ENCODE data around the gene CAB39L.

CAB39L gene

DNA sequence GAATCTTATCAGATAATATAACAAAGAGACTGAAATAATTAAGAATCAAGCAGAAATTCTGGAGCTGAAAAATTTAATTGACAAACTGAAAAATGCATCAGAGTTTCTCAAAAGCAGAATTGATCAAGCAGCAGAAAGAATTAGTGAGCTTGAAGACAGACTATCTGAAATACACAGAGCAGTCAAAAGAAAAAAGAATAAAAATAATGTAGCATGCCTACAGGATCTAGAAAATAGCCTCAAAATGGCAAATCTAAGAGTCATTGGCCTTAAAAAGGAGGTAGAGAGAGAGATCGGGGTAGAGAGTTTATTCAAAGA is 39.2 kb downstream of the CAB39L start:
- H3K4me1 ChIP-seq (ENCODE audit: control insufficient read depth, insufficient read depth, low read length, poor library complexity, severe bottlenecking), result no peaks in the 10 kb centered on the region
- H3K27ac ChIP-seq (ENCODE audit: insufficient read depth, low read length, poor library complexity, severe bottlenecking), result no peak overlapping the region
- H3K4me3 ChIP-seq (ENCODE audit: insufficient read depth, low read depth, low read length, poor library complexity, severe bottlenecking), result no peak overlapping the region
- H3K36me3 ChIP-seq (ENCODE audit: control insufficient read depth, insufficient read depth, low read length), result no peaks in the 10 kb centered on the region
- H3K9me3 ChIP-seq (ENCODE audit: control insufficient read depth, low read length), result no peaks in the 10 kb centered on the region
- no peaks in the 10 kb centered on the region for H3K27me3 ChIP-seq (replicated peaks; ENCODE audit: control insufficient read depth, insufficient read depth, low read length, poor library complexity, severe bottlenecking)
- no peak for DNase-seq

DNA sequence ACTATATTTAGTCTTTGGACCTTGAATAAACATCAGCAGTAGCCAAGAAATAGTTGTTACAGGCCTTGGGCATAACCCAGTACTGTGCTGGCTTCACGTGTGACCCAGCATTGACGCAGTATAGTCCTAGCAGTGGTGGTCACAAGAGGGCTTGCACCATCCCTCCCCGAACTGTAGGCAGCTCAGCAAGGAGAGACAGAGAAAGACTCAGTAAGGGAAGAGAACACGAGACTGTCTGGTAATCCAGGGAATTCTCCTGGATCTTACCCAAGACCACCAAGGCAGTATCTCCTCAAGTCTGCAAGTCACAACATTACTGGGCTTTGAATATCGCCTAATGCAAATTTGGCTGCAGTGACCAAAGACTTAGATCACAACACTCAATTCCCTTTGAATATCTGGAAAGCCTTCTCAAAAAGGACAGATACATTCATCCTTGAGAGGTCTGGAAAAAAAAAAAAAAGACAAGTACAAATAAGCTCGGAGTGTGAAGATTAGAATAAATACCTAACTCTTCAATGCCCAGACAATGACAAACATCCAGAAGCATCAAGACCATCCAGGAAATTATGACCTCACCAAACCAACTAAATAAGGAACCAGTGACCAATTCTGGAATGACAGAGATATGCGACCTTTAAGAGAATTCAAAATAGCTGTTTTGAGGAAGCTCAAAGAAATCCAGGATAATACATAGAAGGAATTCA is 39.7 kb downstream of the CAB39L start:
- H3K27me3 ChIP-seq (replicated peaks; ENCODE audit: control insufficient read depth, insufficient read depth, low read length, poor library complexity, severe bottlenecking), result no peaks in the 10 kb centered on the region
- DNase-seq, result no peak
- H3K9me3 ChIP-seq (ENCODE audit: control insufficient read depth, low read length), result no peaks in the 10 kb centered on the region
- no peak overlapping the region for H3K4me3 ChIP-seq (ENCODE audit: insufficient read depth, low read depth, low read length, poor library complexity, severe bottlenecking)
- H3K4me1 ChIP-seq (ENCODE audit: control insufficient read depth, insufficient read depth, low read length, poor library complexity, severe bottlenecking), result no peaks in the 10 kb centered on the region
- no peak overlapping the region for H3K27ac ChIP-seq (ENCODE audit: insufficient read depth, low read length, poor library complexity, severe bottlenecking)
- H3K36me3 ChIP-seq (ENCODE audit: control insufficient read depth, insufficient read depth, low read length), result no peaks in the 10 kb centered on the region

DNA sequence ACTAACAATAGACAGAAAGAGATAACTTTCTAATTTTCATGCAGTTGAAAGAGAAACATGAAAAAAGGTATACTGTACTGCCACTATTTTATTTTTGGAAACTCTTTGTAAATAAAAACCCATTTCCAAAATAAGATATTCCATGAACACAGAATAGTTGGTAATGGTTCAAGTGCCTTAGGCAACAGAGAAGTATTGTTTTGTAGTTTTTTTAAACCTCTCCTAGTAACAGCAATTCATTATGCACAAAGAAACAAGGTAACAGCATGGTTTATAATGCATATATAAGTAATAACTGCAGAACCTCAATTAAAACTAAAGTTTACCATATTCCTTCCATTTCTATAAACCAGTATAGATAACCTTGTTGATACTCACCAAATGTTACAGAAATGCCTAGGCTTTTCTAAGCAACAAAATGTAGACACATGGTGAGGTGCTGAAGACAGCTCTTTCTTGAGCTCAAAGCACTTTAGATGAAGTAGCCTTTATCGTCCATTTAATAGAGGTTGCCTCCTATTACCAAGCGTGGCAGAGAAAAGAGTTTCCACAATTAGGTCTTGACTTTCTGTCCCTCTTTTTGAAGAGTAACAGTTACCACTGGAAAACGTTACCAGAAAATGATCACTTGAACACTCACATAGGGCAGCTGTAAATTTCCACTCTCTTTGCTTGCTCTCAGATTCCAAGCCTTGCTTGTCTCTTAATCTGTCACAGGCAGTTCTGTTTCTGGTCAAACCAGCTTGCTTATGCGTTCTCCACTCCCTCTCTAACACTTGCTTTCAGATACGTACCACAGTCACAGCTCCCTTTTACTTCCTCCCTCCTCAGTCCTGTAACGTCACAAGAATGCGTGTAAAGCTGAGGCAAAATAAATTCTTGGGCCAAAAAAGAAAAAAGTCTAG is 42.9 kb downstream of the CAB39L start:
- H3K9me3 ChIP-seq (ENCODE audit: control insufficient read depth, low read length), result no peaks in the 10 kb centered on the region
- H3K27ac ChIP-seq (ENCODE audit: insufficient read depth, low read length, poor library complexity, severe bottlenecking), result no peak overlapping the region
- no peaks in the 10 kb centered on the region for H3K4me1 ChIP-seq (ENCODE audit: control insufficient read depth, insufficient read depth, low read length, poor library complexity, severe bottlenecking)
- no peak for DNase-seq
- H3K36me3 ChIP-seq (ENCODE audit: control insufficient read depth, insufficient read depth, low read length), result no peaks in the 10 kb centered on the region
- no peaks in the 10 kb centered on the region for H3K27me3 ChIP-seq (replicated peaks; ENCODE audit: control insufficient read depth, insufficient read depth, low read length, poor library complexity, severe bottlenecking)
- H3K4me3 ChIP-seq (ENCODE audit: insufficient read depth, low read depth, low read length, poor library complexity, severe bottlenecking), result no peak overlapping the region

DNA sequence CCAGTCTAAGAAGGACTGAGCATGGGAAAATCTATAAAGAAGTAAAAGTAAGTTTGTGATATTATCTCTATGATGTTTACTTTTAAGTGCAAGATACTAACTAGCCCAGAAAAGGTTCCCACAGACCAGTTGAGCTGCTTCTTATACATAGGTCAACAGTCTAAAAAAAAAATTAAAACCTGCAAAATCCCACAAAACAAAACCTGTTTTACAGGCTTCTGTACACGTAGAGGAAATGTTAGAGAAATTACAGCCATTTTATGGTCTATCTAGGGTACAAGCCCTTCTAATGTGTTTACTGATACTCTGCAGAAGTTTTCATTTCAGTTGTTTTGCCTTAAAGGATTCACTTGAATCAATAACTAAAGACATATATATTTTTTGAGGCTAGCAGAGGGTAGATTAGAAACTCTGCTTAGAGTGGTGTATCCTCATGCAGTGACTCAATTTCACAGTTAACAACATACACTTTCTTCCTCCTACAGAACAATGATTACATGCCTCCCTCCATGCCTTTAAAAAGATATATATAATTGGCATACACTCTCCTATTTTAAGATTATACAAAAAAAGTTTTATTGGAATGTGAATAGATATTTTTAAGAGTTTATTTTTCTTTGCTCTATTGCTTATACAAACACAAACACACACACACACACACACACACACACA is 43.9 kb downstream of the CAB39L start:
- no peaks in the 10 kb centered on the region for H3K4me1 ChIP-seq (ENCODE audit: control insufficient read depth, insufficient read depth, low read length, poor library complexity, severe bottlenecking)
- no peak overlapping the region for H3K27ac ChIP-seq (ENCODE audit: insufficient read depth, low read length, poor library complexity, severe bottlenecking)
- no peak for DNase-seq
- H3K9me3 ChIP-seq (ENCODE audit: control insufficient read depth, low read length), result no peaks in the 10 kb centered on the region
- no peaks in the 10 kb centered on the region for H3K36me3 ChIP-seq (ENCODE audit: control insufficient read depth, insufficient read depth, low read length)
- no peak overlapping the region for H3K4me3 ChIP-seq (ENCODE audit: insufficient read depth, low read depth, low read length, poor library complexity, severe bottlenecking)
- no peaks in the 10 kb centered on the region for H3K27me3 ChIP-seq (replicated peaks; ENCODE audit: control insufficient read depth, insufficient read depth, low read length, poor library complexity, severe bottlenecking)

DNA sequence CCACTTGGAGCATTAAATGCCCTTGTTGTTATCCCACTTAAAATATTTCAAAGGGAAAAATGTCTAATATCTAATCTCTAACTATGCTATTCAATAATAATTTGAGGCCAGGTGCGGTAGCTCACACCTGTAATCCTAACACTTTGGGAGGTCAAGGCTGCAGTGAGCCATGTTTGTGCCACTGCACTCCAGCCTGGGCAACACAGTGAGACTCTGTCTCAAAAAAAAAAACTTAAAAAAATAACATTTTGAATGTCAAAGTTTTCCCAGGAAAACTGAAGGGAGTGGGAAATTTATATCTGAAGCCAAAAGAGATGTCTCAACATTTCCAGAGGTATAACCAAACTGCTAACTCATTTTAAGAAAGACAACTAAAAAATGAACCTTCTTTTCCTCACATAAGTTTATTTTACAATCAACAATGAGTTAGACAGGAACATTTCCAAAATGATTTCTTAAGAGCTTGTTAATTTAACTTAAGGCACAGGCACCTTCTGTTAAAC is 47.9 kb downstream of the CAB39L start:
- Histone ChIP-seq H3K27me3 (replicated peaks; ENCODE audit: control insufficient read depth, insufficient read depth, low read length, poor library complexity, severe bottlenecking) (no peaks in the 10 kb centered on the region), H3K36me3 (ENCODE audit: control insufficient read depth, insufficient read depth, low read length) (no peaks in the 10 kb centered on the region), H3K4me3 (ENCODE audit: insufficient read depth, low read depth, low read length, poor library complexity, severe bottlenecking) (no peak overlapping the region), H3K9me3 (ENCODE audit: control insufficient read depth, low read length) (no peaks in the 10 kb centered on the region), H3K27ac (ENCODE audit: insufficient read depth, low read length, poor library complexity, severe bottlenecking) (no peak overlapping the region), H3K4me1 (ENCODE audit: control insufficient read depth, insufficient read depth, low read length, poor library complexity, severe bottlenecking) (no peaks in the 10 kb centered on the region)
- no peak for DNase-seq

DNA sequence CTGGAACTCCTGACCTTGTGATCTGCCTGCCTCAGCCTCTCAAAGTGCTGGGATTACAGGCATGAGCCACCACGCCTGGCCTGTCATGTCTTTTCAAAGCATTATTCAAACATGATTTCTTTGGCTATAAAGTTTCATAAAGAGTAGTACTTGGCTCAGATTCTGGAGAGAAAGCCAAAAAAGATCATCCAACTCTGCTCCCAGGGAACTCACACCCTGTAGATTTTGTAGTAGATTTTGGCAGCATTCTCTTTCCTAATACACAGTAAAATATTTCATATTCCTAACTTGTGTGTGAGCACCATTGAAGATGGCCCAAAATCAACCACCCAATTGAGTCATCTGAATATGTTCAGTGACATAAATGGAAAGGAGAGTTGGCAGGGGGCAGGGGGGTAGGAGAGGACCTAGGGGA is 48.4 kb downstream of the CAB39L start:
- no peak overlapping the region for H3K4me3 ChIP-seq (ENCODE audit: insufficient read depth, low read depth, low read length, poor library complexity, severe bottlenecking)
- H3K4me1 ChIP-seq (ENCODE audit: control insufficient read depth, insufficient read depth, low read length, poor library complexity, severe bottlenecking), result no peaks in the 10 kb centered on the region
- H3K27ac ChIP-seq (ENCODE audit: insufficient read depth, low read length, poor library complexity, severe bottlenecking), result no peak overlapping the region
- no peaks in the 10 kb centered on the region for H3K36me3 ChIP-seq (ENCODE audit: control insufficient read depth, insufficient read depth, low read length)
- H3K9me3 ChIP-seq (ENCODE audit: control insufficient read depth, low read length), result no peaks in the 10 kb centered on the region
- no peak for DNase-seq
- no peaks in the 10 kb centered on the region for H3K27me3 ChIP-seq (replicated peaks; ENCODE audit: control insufficient read depth, insufficient read depth, low read length, poor library complexity, severe bottlenecking)

DNA sequence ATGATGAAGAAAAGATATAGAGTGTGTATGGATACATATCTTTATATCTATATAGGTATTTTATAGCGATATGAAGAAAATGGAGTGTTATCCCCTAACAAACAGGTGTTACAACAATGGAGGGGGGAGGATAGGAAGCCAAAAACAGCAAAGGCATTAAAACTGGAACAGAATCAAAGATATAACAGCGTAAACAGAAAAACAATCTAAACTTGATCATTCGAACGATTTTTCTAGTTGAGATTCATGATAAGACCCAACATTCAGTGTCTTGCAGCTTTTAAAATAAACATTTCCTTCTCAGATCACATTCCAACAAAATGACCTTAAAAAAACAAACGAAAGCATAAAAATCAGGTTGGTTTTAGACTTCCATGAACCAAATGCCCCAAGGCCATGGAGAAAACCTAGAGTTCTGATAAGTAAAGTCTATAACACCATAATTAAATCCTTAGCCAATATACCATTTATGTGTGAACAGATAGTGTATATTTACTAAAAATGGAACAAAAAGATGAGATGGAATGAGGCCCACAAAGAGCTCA is 55.7 kb downstream of the CAB39L start:
- Histone ChIP-seq H3K36me3 (ENCODE audit: control insufficient read depth, insufficient read depth, low read length) (no peaks in the 10 kb centered on the region), H3K9me3 (ENCODE audit: control insufficient read depth, low read length) (no peaks in the 10 kb centered on the region), H3K27ac (ENCODE audit: insufficient read depth, low read length, poor library complexity, severe bottlenecking) (no peak overlapping the region), H3K27me3 (replicated peaks; ENCODE audit: control insufficient read depth, insufficient read depth, low read length, poor library complexity, severe bottlenecking) (no peaks in the 10 kb centered on the region), H3K4me1 (ENCODE audit: control insufficient read depth, insufficient read depth, low read length, poor library complexity, severe bottlenecking) (no peaks in the 10 kb centered on the region), H3K4me3 (ENCODE audit: insufficient read depth, low read depth, low read length, poor library complexity, severe bottlenecking) (no peak overlapping the region)
- DNase-seq, result no peak

DNA sequence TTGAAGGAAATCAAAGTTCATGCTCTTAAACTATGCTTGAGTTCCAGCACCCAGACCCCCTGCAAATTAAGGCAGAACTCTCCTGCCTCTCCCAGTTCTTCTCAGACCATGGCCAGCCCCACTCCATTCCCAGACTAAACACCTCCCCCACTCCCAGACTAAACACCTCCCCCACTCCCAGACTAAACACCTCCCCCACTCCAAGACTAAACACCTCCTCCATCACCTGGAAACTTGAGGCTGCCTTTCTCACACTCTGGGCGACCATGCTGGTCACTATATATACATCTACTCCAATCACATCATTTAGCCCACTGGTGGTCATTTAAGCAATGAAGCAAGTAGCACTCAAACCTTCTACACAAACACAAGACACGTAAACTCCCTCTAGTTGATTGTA is 57.2 kb downstream of the CAB39L start:
- H3K27ac ChIP-seq (ENCODE audit: insufficient read depth, low read length, poor library complexity, severe bottlenecking), result no peak overlapping the region
- H3K4me1 ChIP-seq (ENCODE audit: control insufficient read depth, insufficient read depth, low read length, poor library complexity, severe bottlenecking), result no peaks in the 10 kb centered on the region
- H3K27me3 ChIP-seq (replicated peaks; ENCODE audit: control insufficient read depth, insufficient read depth, low read length, poor library complexity, severe bottlenecking), result no peaks in the 10 kb centered on the region
- no peak overlapping the region for H3K4me3 ChIP-seq (ENCODE audit: insufficient read depth, low read depth, low read length, poor library complexity, severe bottlenecking)
- no peak for DNase-seq
- no peaks in the 10 kb centered on the region for H3K9me3 ChIP-seq (ENCODE audit: control insufficient read depth, low read length)
- no peaks in the 10 kb centered on the region for H3K36me3 ChIP-seq (ENCODE audit: control insufficient read depth, insufficient read depth, low read length)

DNA sequence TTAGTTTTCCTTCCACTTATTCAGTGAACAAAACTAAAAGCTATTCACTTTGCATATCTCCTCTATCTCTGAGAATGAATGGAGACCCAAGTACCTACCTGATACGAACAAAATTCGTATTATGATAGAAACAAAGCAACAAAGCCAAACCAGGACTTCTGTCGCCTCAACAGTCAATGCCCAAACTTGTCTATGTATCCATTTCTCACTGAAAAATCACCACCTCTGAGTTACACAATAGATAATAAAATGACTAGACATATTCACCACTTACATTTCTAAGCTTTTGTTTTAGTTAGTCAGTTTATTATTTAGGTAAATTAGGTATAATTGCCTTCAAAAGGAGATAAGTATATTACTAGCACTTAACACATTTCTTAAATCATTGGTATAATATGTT is 67.7 kb downstream of the CAB39L start:
- Histone ChIP-seq H3K36me3 (ENCODE audit: control insufficient read depth, insufficient read depth, low read length) (no peaks in the 10 kb centered on the region), H3K4me1 (ENCODE audit: control insufficient read depth, insufficient read depth, low read length, poor library complexity, severe bottlenecking) (peaks cover 14% of the 10 kb centered on the region), H3K4me3 (ENCODE audit: insufficient read depth, low read depth, low read length, poor library complexity, severe bottlenecking) (no peak overlapping the region), H3K27me3 (replicated peaks; ENCODE audit: control insufficient read depth, insufficient read depth, low read length, poor library complexity, severe bottlenecking) (no peaks in the 10 kb centered on the region), H3K9me3 (ENCODE audit: control insufficient read depth, low read length) (no peaks in the 10 kb centered on the region), H3K27ac (ENCODE audit: insufficient read depth, low read length, poor library complexity, severe bottlenecking) (no peak overlapping the region)
- DNase-seq, result no peak

Measured in effector memory CD4-positive, alpha-beta T cell (primary cell).